ENCODE results near the gene ULK2.

DNA sequence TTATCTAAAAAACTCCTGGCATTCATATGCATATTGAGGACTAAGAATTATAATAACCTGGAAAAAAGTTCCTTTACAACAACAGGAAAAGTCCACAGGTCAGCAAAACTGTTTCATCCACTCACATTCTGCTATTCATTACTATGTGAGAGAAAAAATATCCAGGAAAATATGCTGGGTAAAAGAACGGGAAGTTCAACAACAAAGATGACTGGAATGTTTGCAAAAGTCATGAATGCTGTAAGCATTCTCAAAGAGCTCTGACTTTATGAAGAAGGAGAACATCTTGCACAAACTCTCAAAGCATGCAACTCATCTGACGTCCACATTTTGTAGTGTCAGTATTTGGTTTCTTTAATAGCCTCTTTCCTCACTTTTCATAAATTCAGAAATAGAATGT lies 62.7 kb downstream of the ULK2 start:
- TF ChIP-seq, protein P1, sequence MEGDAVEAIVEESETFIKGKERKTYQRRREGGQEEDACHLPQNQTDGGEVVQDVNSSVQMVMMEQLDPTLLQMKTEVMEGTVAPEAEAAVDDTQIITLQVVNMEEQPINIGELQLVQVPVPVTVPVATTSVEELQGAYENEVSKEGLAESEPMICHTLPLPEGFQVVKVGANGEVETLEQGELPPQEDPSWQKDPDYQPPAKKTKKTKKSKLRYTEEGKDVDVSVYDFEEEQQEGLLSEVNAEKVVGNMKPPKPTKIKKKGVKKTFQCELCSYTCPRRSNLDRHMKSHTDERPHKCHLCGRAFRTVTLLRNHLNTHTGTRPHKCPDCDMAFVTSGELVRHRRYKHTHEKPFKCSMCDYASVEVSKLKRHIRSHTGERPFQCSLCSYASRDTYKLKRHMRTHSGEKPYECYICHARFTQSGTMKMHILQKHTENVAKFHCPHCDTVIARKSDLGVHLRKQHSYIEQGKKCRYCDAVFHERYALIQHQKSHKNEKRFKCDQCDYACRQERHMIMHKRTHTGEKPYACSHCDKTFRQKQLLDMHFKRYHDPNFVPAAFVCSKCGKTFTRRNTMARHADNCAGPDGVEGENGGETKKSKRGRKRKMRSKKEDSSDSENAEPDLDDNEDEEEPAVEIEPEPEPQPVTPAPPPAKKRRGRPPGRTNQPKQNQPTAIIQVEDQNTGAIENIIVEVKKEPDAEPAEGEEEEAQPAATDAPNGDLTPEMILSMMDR (tag by site-specific recombination; IDR thresholded peaks at IDR 0.05), result no peak
- TF ChIP-seq ZNF623 (tag by site-specific recombination; IDR thresholded peaks at IDR 0.05) (no peak), BCL11A (tag by site-specific recombination; IDR thresholded peaks at IDR 0.05; ENCODE audit: low read depth) (no peak), ZNF426 (tag by site-specific recombination; IDR thresholded peaks at IDR 0.05) (no peak), YY1 (tag by site-specific recombination; IDR thresholded peaks at IDR 0.05) (no peak), SP2 (tag by site-specific recombination; IDR thresholded peaks at IDR 0.05) (no peak)
